ENCODE data around the gene VPS13C.
A peak's percentile ranks its signal among the peaks of the same experiment; 100 is the strongest.

VPS13C gene

DNA sequence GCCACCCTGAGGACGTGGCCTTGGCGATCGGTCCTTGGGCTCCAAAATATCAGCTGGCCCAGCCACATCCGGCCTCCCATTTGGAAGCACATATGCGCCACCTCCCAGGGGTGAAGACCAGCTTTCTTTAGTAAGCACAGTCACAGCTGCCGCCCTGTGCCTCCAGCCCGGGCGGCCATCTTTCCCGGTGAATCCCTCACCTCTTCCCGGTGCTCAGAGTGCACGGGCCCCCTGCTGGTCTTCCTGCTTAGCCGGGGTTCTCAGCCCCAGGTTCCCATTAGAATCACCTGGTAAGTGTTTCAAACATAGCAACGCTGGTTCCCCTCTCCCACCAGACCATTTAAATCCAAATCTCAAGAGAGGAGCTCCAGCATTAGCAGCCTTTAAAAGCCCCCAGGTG is 232.2 kb downstream of the VPS13C start:
- TF ChIP-seq CTCF (conservative IDR thresholded peaks at IDR 0.05; ENCODE audit: low read length): no peak
- no peak for DNase-seq (ENCODE audit: low read depth)
- no peak overlapping the region for H3K4me3 ChIP-seq (ENCODE audit: low read length)

DNA sequence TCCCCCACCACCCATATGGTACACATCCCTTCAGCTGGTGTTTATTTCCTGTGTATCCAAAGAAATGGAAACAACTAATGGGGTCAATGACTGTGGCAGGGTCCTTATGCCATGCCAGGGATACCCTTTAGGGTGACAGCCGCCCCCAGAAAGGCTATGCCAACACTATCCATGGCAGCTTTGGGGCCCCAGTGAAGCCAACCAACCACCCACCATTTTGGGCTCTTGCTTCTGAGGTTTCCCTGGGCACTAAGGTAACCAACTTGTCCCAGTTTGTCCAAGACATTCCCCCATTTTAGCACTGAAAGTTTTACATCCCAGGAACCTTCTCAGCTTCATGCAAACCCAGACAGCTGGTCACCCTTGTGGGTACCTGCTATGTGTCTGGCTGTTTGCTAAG is 233.1 kb downstream of the VPS13C start:
- TF ChIP-seq CTCF (conservative IDR thresholded peaks at IDR 0.05; ENCODE audit: low read length): no peak
- DNase-seq (ENCODE audit: low read depth): no peak
- H3K4me3 ChIP-seq (ENCODE audit: low read length): no peak overlapping the region

GRCh38 chr15:61824291-61824690 is 236.0 kb downstream of the VPS13C start:
- no peak overlapping the region for H3K4me3 ChIP-seq (ENCODE audit: low read length)
- no peak for TF ChIP-seq CTCF (conservative IDR thresholded peaks at IDR 0.05; ENCODE audit: low read length)
- peak; percentile 17 for DNase-seq (ENCODE audit: low read depth)

- DNase-seq (ENCODE audit: low read depth): no peak
- no peak overlapping the region for H3K4me3 ChIP-seq (ENCODE audit: low read length)
- TF ChIP-seq CTCF (conservative IDR thresholded peaks at IDR 0.05; ENCODE audit: low read length): no peak
These were observed 237.7 kb downstream of the VPS13C start for GRCh38 chr15:61822511-61822910.

GRCh38 chr15:61820951-61821350 is 239.3 kb downstream of the VPS13C start:
- H3K4me3 ChIP-seq (ENCODE audit: low read length): no peak overlapping the region
- no peak for DNase-seq (ENCODE audit: low read depth)
- no peak for TF ChIP-seq CTCF (conservative IDR thresholded peaks at IDR 0.05; ENCODE audit: low read length)

- TF ChIP-seq CTCF (conservative IDR thresholded peaks at IDR 0.05; ENCODE audit: low read length): no peak
- DNase-seq (ENCODE audit: low read depth): no peak
- H3K4me3 ChIP-seq (ENCODE audit: low read length): no peak overlapping the region
These were observed 240.0 kb downstream of the VPS13C start for GRCh38 chr15:61820212-61820611.

DNA sequence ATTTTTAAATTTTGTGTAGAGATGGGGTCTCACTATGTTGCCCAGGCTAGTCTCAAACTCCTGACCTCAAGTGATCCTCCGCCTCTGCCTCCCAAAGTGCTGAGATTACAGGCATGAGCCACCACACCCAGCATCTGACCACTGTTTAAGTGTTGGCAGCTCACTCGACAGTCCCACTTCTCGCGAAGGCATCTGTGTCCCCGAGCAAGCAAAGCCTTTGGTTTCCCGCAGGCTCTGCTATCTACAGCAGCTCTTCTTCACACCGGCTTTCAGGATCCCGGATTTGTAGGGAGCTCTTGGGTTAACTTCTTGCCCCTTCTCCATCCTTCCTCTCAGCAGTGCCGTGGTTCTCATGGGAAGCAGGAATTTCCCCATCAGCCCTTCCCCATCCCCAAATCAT is 240.9 kb downstream of the VPS13C start:
- no peak for DNase-seq (ENCODE audit: low read depth)
- TF ChIP-seq CTCF (conservative IDR thresholded peaks at IDR 0.05; ENCODE audit: low read length): no peak
- no peak overlapping the region for H3K4me3 ChIP-seq (ENCODE audit: low read length)

All from AG10803 (cell line).